ENCODE measurements around the gene ZNF513. TPM values are rescaled to one million over a fixed set of nuclear protein-coding genes. Genes with fewer than 3 reads are reported as not detected.
"Not testable (repeated sequence)": the region's sequence is repeated elsewhere in the genome, so short reads cannot be mapped to it uniquely, and the experiment has no call there.

Gene ZNF513
- total and polyA plus RNA-seq, 2 experiments from 2014 or later, result 20.6 to 26.1 TPM

DNA sequence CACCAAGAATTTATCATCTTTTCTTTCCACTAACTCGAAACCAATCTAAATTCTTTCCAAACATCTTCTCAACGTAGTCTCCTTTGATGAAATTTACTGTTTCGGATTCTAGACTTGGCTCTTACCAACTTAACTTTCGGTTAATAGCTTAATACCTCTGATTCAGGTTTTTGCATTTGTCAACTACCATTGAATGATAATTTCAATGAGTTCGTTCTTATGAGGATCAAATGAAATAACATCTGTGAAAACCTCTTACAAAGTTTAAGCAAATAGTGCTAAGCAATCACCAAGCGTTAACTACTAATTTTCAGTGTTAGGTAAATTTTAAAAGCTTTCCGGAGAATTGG is 47.3 kb upstream of the ZNF513 start:
- peak overlapping the region; percentile 100 for H3K27ac ChIP-seq
- 25% methylated on average over 7 of the region's 7 CpGs for WGBS (ENCODE audit: low lambda C conversion rate, missing lambda C conversion rate)
- H3K4me2 ChIP-seq, result peak overlapping the region; percentile 71
- peaks cover 40% of the 10 kb centered on the region for H3K79me2 ChIP-seq
- peak overlapping the region; percentile 73 for H3K4me3 ChIP-seq
- peaks cover 13% of the 10 kb centered on the region for H3K4me1 ChIP-seq (ENCODE audit: insufficient read depth)
- peaks cover 38% of the 10 kb centered on the region for H4K20me1 ChIP-seq (ENCODE audit: insufficient read depth, poor library complexity, severe bottlenecking)
- no peaks in the 10 kb centered on the region for H3K9me2 ChIP-seq (replicated peaks; ENCODE audit: insufficient read depth)
- H3K9me3 ChIP-seq (ENCODE audit: low read depth), result no peaks in the 10 kb centered on the region
- DNase-seq (ENCODE audit: low spot score), result no peak
- H2AFZ ChIP-seq, result peak overlapping the region; percentile 75
- H3K36me3 ChIP-seq (replicated peaks; ENCODE audit: insufficient read depth, low read depth), result no peaks in the 10 kb centered on the region
- TF ChIP-seq, protein P1, sequence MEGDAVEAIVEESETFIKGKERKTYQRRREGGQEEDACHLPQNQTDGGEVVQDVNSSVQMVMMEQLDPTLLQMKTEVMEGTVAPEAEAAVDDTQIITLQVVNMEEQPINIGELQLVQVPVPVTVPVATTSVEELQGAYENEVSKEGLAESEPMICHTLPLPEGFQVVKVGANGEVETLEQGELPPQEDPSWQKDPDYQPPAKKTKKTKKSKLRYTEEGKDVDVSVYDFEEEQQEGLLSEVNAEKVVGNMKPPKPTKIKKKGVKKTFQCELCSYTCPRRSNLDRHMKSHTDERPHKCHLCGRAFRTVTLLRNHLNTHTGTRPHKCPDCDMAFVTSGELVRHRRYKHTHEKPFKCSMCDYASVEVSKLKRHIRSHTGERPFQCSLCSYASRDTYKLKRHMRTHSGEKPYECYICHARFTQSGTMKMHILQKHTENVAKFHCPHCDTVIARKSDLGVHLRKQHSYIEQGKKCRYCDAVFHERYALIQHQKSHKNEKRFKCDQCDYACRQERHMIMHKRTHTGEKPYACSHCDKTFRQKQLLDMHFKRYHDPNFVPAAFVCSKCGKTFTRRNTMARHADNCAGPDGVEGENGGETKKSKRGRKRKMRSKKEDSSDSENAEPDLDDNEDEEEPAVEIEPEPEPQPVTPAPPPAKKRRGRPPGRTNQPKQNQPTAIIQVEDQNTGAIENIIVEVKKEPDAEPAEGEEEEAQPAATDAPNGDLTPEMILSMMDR (IDR thresholded peaks at IDR 0.05; ENCODE audit: poor library complexity), result no peak
- TF ChIP-seq EZH2phosphoT487 (IDR thresholded peaks at IDR 0.05; ENCODE audit: low read depth, severe bottlenecking, unreplicated experiment) (no peak), EZH2 (IDR thresholded peaks at IDR 0.05; ENCODE audit: borderline replicate concordance) (no peak)
- no peaks in the 10 kb centered on the region for H3K27me3 ChIP-seq

DNA sequence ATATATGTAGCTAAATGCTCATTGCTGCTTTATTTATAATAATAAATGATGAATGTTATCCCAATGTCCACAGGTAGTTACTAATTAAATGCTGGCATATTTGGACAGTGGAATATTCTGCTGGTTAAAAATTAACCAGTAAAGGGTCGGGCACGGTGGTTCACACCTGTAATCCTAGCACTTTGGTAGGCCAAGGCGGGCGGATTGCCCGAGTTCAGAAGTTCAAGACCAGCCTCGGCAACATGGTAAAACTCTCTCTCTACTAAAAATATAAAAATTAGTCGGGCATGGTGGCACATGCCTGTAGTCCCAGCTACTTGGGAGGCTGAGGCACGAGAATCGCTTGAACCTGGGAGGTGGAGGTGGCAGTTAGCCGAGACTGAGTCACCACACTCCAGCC is 44.5 kb upstream of the ZNF513 start:
- peaks cover 10% of the 10 kb centered on the region for H4K20me1 ChIP-seq (ENCODE audit: insufficient read depth, poor library complexity, severe bottlenecking)
- not testable (repeated sequence) for H3K9me3 ChIP-seq (ENCODE audit: low read depth); H3K27ac ChIP-seq; H3K4me2 ChIP-seq; H3K9me2 ChIP-seq (replicated peaks; ENCODE audit: insufficient read depth); H3K4me1 ChIP-seq (ENCODE audit: insufficient read depth); DNase-seq (ENCODE audit: low spot score); H3K36me3 ChIP-seq (replicated peaks; ENCODE audit: insufficient read depth, low read depth); H3K27me3 ChIP-seq; H2AFZ ChIP-seq; H3K4me3 ChIP-seq
- peaks cover 12% of the 10 kb centered on the region for H3K79me2 ChIP-seq
- 87% methylated on average over 10 of the region's 10 CpGs for WGBS (ENCODE audit: low lambda C conversion rate, missing lambda C conversion rate)

DNA sequence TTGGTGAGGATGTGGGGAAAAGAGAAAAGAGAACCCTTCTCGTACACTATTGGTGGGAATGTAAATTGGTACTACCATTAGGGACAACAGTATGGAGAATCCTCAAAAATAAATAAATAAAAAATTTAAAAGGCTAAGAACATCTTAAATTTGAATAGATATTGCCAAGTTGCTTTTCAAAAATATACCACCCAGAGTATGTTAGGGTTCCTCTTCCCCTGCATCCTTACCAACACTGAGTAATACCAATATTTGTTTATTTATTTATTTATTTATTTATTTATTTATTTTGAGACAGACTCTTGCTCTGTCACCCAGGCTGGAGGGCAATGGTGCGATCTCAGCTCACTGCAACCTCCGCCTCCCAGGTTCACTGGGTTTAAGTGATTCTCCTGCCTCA is 42.4 kb upstream of the ZNF513 start:
- H2AFZ ChIP-seq, result no peak overlapping the region
- no peak for DNase-seq (ENCODE audit: low spot score)
- peaks cover 3% of the 10 kb centered on the region for H3K79me2 ChIP-seq
- no peaks in the 10 kb centered on the region for H3K27me3 ChIP-seq
- H4K20me1 ChIP-seq (ENCODE audit: insufficient read depth, poor library complexity, severe bottlenecking), result no peaks in the 10 kb centered on the region
- H3K27ac ChIP-seq, result no peak overlapping the region
- H3K36me3 ChIP-seq (replicated peaks; ENCODE audit: insufficient read depth, low read depth), result no peaks in the 10 kb centered on the region
- TF ChIP-seq EZH2phosphoT487 (IDR thresholded peaks at IDR 0.05; ENCODE audit: low read depth, severe bottlenecking, unreplicated experiment) (no peak), EZH2 (IDR thresholded peaks at IDR 0.05; ENCODE audit: borderline replicate concordance) (no peak)
- TF ChIP-seq, protein P1 (IDR thresholded peaks at IDR 0.05; ENCODE audit: poor library complexity), result no peak
- H3K4me3 ChIP-seq, result no peak overlapping the region
- no peaks in the 10 kb centered on the region for H3K9me3 ChIP-seq (ENCODE audit: low read depth)
- no peak overlapping the region for H3K4me2 ChIP-seq
- 94% methylated on average over 3 of the region's 3 CpGs for WGBS (ENCODE audit: low lambda C conversion rate, missing lambda C conversion rate)
- peaks cover 4% of the 10 kb centered on the region for H3K4me1 ChIP-seq (ENCODE audit: insufficient read depth)
- no peaks in the 10 kb centered on the region for H3K9me2 ChIP-seq (replicated peaks; ENCODE audit: insufficient read depth)

DNA sequence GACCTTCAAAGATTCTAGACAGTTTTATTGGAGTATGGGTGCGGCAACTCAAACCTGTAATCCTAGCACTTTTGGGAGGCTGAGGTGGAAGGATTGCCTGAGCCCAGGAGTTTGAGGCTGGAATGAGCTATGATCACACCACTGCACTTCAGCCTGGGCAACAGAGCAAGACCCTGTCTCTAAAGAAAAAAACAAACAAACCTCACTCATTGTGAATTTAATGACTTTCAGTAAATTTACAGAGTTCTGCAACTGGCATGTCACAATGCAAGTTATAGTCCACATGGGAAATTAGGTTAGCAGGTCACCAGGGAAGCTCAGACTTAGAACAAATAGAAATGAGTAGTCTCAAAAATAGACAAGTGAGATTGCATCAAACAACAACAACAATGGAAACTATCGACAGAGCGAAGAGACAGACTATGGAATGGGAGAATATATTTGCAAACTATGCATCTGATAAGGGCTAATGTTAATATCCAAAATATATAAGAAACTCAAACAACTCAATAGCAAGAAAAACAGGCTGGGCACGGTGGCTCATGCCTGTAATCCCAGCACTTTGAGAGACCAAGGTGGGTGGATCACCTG is 41.2 kb upstream of the ZNF513 start:
- TF ChIP-seq, protein P1 (IDR thresholded peaks at IDR 0.05; ENCODE audit: poor library complexity), result no peak
- TF ChIP-seq EZH2 (IDR thresholded peaks at IDR 0.05; ENCODE audit: borderline replicate concordance) (no peak), EZH2phosphoT487 (IDR thresholded peaks at IDR 0.05; ENCODE audit: low read depth, severe bottlenecking, unreplicated experiment) (no peak)
- WGBS (ENCODE audit: low lambda C conversion rate, missing lambda C conversion rate), result 84% methylated on average over 4 of the region's 4 CpGs
- H3K9me3 ChIP-seq (ENCODE audit: low read depth), result no peaks in the 10 kb centered on the region
- DNase-seq (ENCODE audit: low spot score), result no peak
- no peaks in the 10 kb centered on the region for H3K36me3 ChIP-seq (replicated peaks; ENCODE audit: insufficient read depth, low read depth)
- no peaks in the 10 kb centered on the region for H3K79me2 ChIP-seq
- no peaks in the 10 kb centered on the region for H3K4me1 ChIP-seq (ENCODE audit: insufficient read depth)
- no peak overlapping the region for H3K4me3 ChIP-seq
- H3K27ac ChIP-seq, result no peak overlapping the region
- no peak overlapping the region for H2AFZ ChIP-seq
- no peaks in the 10 kb centered on the region for H3K9me2 ChIP-seq (replicated peaks; ENCODE audit: insufficient read depth)
- no peak overlapping the region for H3K4me2 ChIP-seq
- no peaks in the 10 kb centered on the region for H4K20me1 ChIP-seq (ENCODE audit: insufficient read depth, poor library complexity, severe bottlenecking)
- H3K27me3 ChIP-seq, result no peaks in the 10 kb centered on the region

Measured in hepatocyte (in vitro differentiated cells).